Smooth muscle cell (in vitro differentiated cells): Measurements from ENCODE around the gene DDRGK1. TPM values are rescaled to one million over a fixed set of nuclear protein-coding genes. Genes with fewer than 3 reads are reported as not detected.
"Not testable (repeated sequence)": the region's sequence is repeated elsewhere in the genome, so short reads cannot be mapped to it uniquely, and the experiment has no call there.

Experiments used
- DNase-seq: peaks from one replicate; lab custom pipeline; 2025; ENCODE audit not compliant: unreplicated experiment; lab: John Stamatoyannopoulos, UW
- H2AFZ ChIP-seq: fragments of 200-600 bp; sonication (generic); 2 replicates; pipeline ENCODE4 v1.6.0; 2016; ENCODE audit warnings: antibody characterized with exemption, low read depth, mild to moderate bottlenecking
- H3F3A ChIP-seq: fragments of 200-600 bp; sonication (generic); 2 replicates; pipeline ENCODE4 v1.6.0; 2017; ENCODE audit warnings: antibody characterized with exemption, low read depth
- H3K27ac ChIP-seq: fragments of 200-600 bp; sonication (generic); 2 replicates; pipeline ENCODE4 v1.5.1; 2016; ENCODE audit warnings: low read depth, mild to moderate bottlenecking
- H3K27me3 ChIP-seq: fragments of 200-600 bp; sonication (generic); 2 replicates; pipeline ENCODE4 v1.6.1; 2016; ENCODE audit warnings: low read depth, mild to moderate bottlenecking
- H3K36me3 ChIP-seq: fragments of 200-600 bp; sonication (generic); 2 replicates; pipeline ENCODE4 v1.5.1; 2016; ENCODE audit warnings: low read depth
- H3K4me1 ChIP-seq: fragments of 200-600 bp; sonication (generic); 2 replicates; pipeline ENCODE4 v1.5.1; 2016; ENCODE audit warnings: low read depth
- H3K4me2 ChIP-seq: fragments of 200-600 bp; sonication (generic); 2 replicates; pipeline ENCODE4 v1.6.0; 2016; ENCODE audit warnings: mild to moderate bottlenecking
- H3K4me3 ChIP-seq: fragments of 200-600 bp; sonication (generic); 2 replicates; pipeline ENCODE4 v1.5.1; 2016; ENCODE audit warnings: mild to moderate bottlenecking
- H3K79me2 ChIP-seq: fragments of 200-600 bp; sonication (generic); 2 replicates; pipeline ENCODE4 v1.6.0; 2016; ENCODE audit warnings: low read depth, mild to moderate bottlenecking
- H3K9ac ChIP-seq: fragments of 200-600 bp; sonication (generic); 2 replicates; pipeline ENCODE4 v1.6.0; 2016; ENCODE audit warnings: low read depth
- H3K9me3 ChIP-seq: fragments of 200-600 bp; sonication (generic); replicated peaks from 2 replicates; pipeline ENCODE4 v1.5.1; 2016; ENCODE audit warnings: low read depth
- H4K20me1 ChIP-seq: fragments of 200-600 bp; sonication (generic); 2 replicates; pipeline ENCODE4 v1.6.0; 2016; ENCODE audit warnings: low read depth
- CTCF ChIP-seq: fragments of 200-600 bp; sonication (generic); IDR thresholded peaks from 2 replicates; pipeline ENCODE4 v1.5.1; 2017; ENCODE audit warnings: borderline replicate concordance, mild to moderate bottlenecking, antibody characterized with exemption; ENCODE audit not compliant: insufficient read depth, poor library complexity, severe bottlenecking
- WGBS: methylation state at CpG from one replicate; pipeline ENCODE4 v1.1.7; 2016; ENCODE audit warnings: low lambda C conversion rate; 5-methylcytosine and 5-hydroxymethylcytosine counted together
- polyA plus RNA-seq: library from polyadenylated mRNA; unstranded; fragments of >200 nt; fragmentation: Nextera tagmentation; extraction: Ambion mirVana; gene quantifications from 2 replicates; pipeline ENCODE4 v1.2.1, GENCODE V29; 2016
- total RNA-seq: library from RNA; depleted of rRNA; stranded (reverse); fragments of >200 nt; gene quantifications from 2 replicates; pipeline ENCODE4 v1.2.3, GENCODE V29; 2014

DDRGK1 gene
- total and polyA plus RNA-seq, 2 experiments from 2014 or later, result 48.0 to 55.4 TPM

GRCh38 chr20:3157817-3158216 is 46.7 kb downstream of the DDRGK1 start:
- H3K4me2 ChIP-seq, result peak overlapping the region; percentile 95

GRCh38 chr20:3156811-3157619 is 47.5 kb downstream of the DDRGK1 start:
- H3K4me2 ChIP-seq, result peak overlapping the region; percentile 95
- peak overlapping the region; percentile 13 for H3K27ac ChIP-seq
- H3K36me3 ChIP-seq, result no peaks in the 10 kb centered on the region
- peaks cover 75% of the 10 kb centered on the region for H4K20me1 ChIP-seq
- H3K27me3 ChIP-seq, result no peaks in the 10 kb centered on the region
- DNase-seq, result no peak
- H3K79me2 ChIP-seq, result peaks cover 80% of the 10 kb centered on the region
- 87% methylated on average over 8 of the region's 8 CpGs for WGBS
- no peaks in the 10 kb centered on the region for H3K9me3 ChIP-seq
- H3K4me3 ChIP-seq, result no peak overlapping the region
- H3K9ac ChIP-seq, result no peak overlapping the region
- H2AFZ ChIP-seq, result no peak overlapping the region
- H3K4me1 ChIP-seq, result peaks cover 16% of the 10 kb centered on the region
- no peaks in the 10 kb centered on the region for H3F3A ChIP-seq
- no peak for TF ChIP-seq CTCF

More at GRCh38 chr20:3157817-3158216, 46.7 kb downstream of the DDRGK1 start:
- DNase-seq, result no peak
- Histone ChIP-seq H3K4me1 (peaks cover 16% of the 10 kb centered on the region), H2AFZ (no peak overlapping the region), H3K9me3 (no peaks in the 10 kb centered on the region), H3K79me2 (peaks cover 72% of the 10 kb centered on the region), H3F3A (no peaks in the 10 kb centered on the region), H4K20me1 (peaks cover 67% of the 10 kb centered on the region), H3K27ac (peak overlapping the region; percentile 13), H3K4me3 (peak overlapping the region; percentile 91), H3K36me3 (no peaks in the 10 kb centered on the region), H3K27me3 (no peaks in the 10 kb centered on the region), H3K9ac (no peak overlapping the region)
- no peak for TF ChIP-seq CTCF
- 95% methylated on average over 11 of the region's 11 CpGs for WGBS

- peaks cover 94% of the 10 kb centered on the region for H3K79me2 ChIP-seq
- not testable (repeated sequence) for H3K4me1 ChIP-seq, H2AFZ ChIP-seq, H3K27me3 ChIP-seq, H3K4me3 ChIP-seq, H3K27ac ChIP-seq, H3K9ac ChIP-seq, DNase-seq, H3K4me2 ChIP-seq, H3F3A ChIP-seq, H3K9me3 ChIP-seq, H3K36me3 ChIP-seq
- WGBS, result 83% methylated on average over 10 of the region's 10 CpGs
- peaks cover 100% of the 10 kb centered on the region for H4K20me1 ChIP-seq
Observed at GRCh38 chr20:3152057-3152644, 52.3 kb downstream of the DDRGK1 start.

- no peak for TF ChIP-seq CTCF
- Histone ChIP-seq H3K4me3 (no peak overlapping the region), H3K9ac (no peak overlapping the region), H3K4me2 (no peak overlapping the region), H3F3A (peaks cover 6% of the 10 kb centered on the region), H3K79me2 (peaks cover 94% of the 10 kb centered on the region), H3K27me3 (no peaks in the 10 kb centered on the region), H2AFZ (no peak overlapping the region), H3K9me3 (no peaks in the 10 kb centered on the region), H3K4me1 (no peaks in the 10 kb centered on the region), H3K27ac (no peak overlapping the region), H4K20me1 (peaks cover 100% of the 10 kb centered on the region), H3K36me3 (no peaks in the 10 kb centered on the region)
- no peak for DNase-seq
Observed at GRCh38 chr20:3150908-3151307, 53.6 kb downstream of the DDRGK1 start.
